HepG2 (cell line): ENCODE measurements around the gene CD300C. TPM values are rescaled to one million over a fixed set of nuclear protein-coding genes. Genes with fewer than 3 reads are reported as not detected.

Experiments used
- ATAC-seq: fragments of 200-7000 bp; cut with Tn5 transposase; 3 replicates; pipeline ENCODE4 v1.9.1; 2020; ENCODE audit warnings: mild to moderate bottlenecking, moderate library complexity
- BruUV-seq: library from RNA; stranded (reverse); fragments of 400-500 nt; replicated peaks from 2 replicates; lab custom pipeline; 2021; lab: Mats Ljungman, UMichigan
- CTCF ChIA-PET: fragments of 300-600 bp; formaldehyde crosslinking; extraction: SDS; loops from one replicate; lab custom pipeline; 2021; ENCODE audit warnings: low total read pairs, inconsistent platforms, low intra/inter-chr PET ratio; lab: Yijun Ruan, JAX
- POLR2A ChIA-PET: fragments of 350-600 bp; sonication (Branson Sonifier 250); formaldehyde crosslinking; loops from one replicate; lab custom pipeline; 2020; ENCODE audit warnings: antibody characterized with exemption, inconsistent platforms; lab: Yijun Ruan, JAX
- DNase-seq: peaks from one replicate; pipeline ENCODE4 v3.0.0-alpha.2; 2015; ENCODE audit warnings: low spot score
- FAIRE-seq: peaks from 3 replicates; lab custom pipeline; 2011; peaks lifted over from hg19 to GRCh38; lab: Jason Lieb, UNC
- H2AFZ ChIP-seq: one replicate; pipeline ENCODE4 v1.6.1; 2011; ENCODE audit warnings: low read length, inconsistent platforms
- H3K27ac ChIP-seq: fragments of 300-600 bp; 3 replicates; pipeline ENCODE4 v1.8.0; 2011; ENCODE audit warnings: mixed run types, mild to moderate bottlenecking, mixed read lengths, low read length, inconsistent platforms; ENCODE audit not compliant: insufficient read depth; ENCODE audit errors: extremely low read length
- H3K27me3 ChIP-seq, 2 experiments: fragments of 200-600 bp in 1 of 2; 2 replicates in 1 of 2; 3 replicates in 1 of 2; pipeline versions ENCODE4 v1.6.0 to v1.8.0; 2011; ENCODE audit warnings: low read length in 2 of 2, mild to moderate bottlenecking in 2 of 2, moderate library complexity in 2 of 2, inconsistent platforms in 1 of 2; ENCODE audit not compliant: insufficient read depth in 2 of 2, control insufficient read depth in 1 of 2
- H3K36me3 ChIP-seq, 2 experiments: fragments of 200-600 bp in 1 of 2; replicated peaks in 1 of 2; 2 replicates in 1 of 2; 3 replicates in 1 of 2; pipeline versions ENCODE4 v1.5.1 to v1.8.0; 2011; ENCODE audit warnings: low read length in 2 of 2, inconsistent platforms in 1 of 2; ENCODE audit not compliant: insufficient read depth in 2 of 2, control insufficient read depth in 1 of 2
- H3K4me1 ChIP-seq: 2 replicates; pipeline ENCODE4 v1.5.1; 2012; ENCODE audit warnings: low read length, inconsistent platforms; ENCODE audit not compliant: insufficient read depth
- H3K4me2 ChIP-seq: 2 replicates; pipeline ENCODE4 v1.6.0; 2011; ENCODE audit warnings: low read depth, low read length, inconsistent platforms
- H3K4me3 ChIP-seq, 3 experiments: fragments of 200-600 bp in 1 of 3; sonication (generic), shearing (Covaris generic) in 1 of 3; replicated peaks in 1 of 3; 2 replicates each; pipeline ENCODE4 v1.5.1; 2011 to 2016; ENCODE audit warnings: low read length in 3 of 3, inconsistent platforms in 2 of 3, low read depth in 2 of 3, mild to moderate bottlenecking in 2 of 3, control low read depth in 1 of 3, mixed read lengths in 1 of 3; ENCODE audit not compliant: insufficient read depth in 1 of 3
- H3K79me2 ChIP-seq: one replicate; pipeline ENCODE4 v1.6.1; 2011; ENCODE audit warnings: low read length, inconsistent platforms; ENCODE audit not compliant: insufficient read depth
- H3K9ac ChIP-seq: 2 replicates; pipeline ENCODE4 v1.6.0; 2011; ENCODE audit warnings: mild to moderate bottlenecking, low read depth, low read length, inconsistent platforms; ENCODE audit not compliant: insufficient read depth
- H3K9me3 ChIP-seq: 2 replicates; pipeline ENCODE4 v1.5.1; 2012; ENCODE audit warnings: mild to moderate bottlenecking, low read length
- H4K20me1 ChIP-seq: 2 replicates; pipeline ENCODE4 v1.6.0; 2011; ENCODE audit warnings: inconsistent platforms, mild to moderate bottlenecking, low read length, moderate library complexity; ENCODE audit not compliant: insufficient read depth
- ARHGAP35 ChIP-seq: sonication (generic); formaldehyde crosslinking; IDR thresholded peaks from 2 replicates; pipeline ENCODE4 v1.9.0; 2022; ENCODE audit warnings: mild to moderate bottlenecking, inconsistent platforms, moderate library complexity, missing genetic modification reagents, borderline replicate concordance
- ETV6 ChIP-seq: sonication (generic); formaldehyde crosslinking; conservative IDR thresholded peaks from 2 replicates; pipeline ENCODE4 v1.4.0; 2020; ENCODE audit warnings: missing genetic modification reagents
- IKZF1 ChIP-seq: fragments of 450-650 bp; IDR thresholded peaks from 2 replicates; pipeline ENCODE4 v1.7.1; 2016
- JUN ChIP-seq: sonication (generic); formaldehyde crosslinking; IDR thresholded peaks from 2 replicates; pipeline ENCODE4 v1.4.0; 2020; ENCODE audit warnings: mild to moderate bottlenecking, missing genetic modification reagents
- JUND ChIP-seq: sonication (generic); formaldehyde crosslinking; IDR thresholded peaks from 2 replicates; pipeline ENCODE4 v1.8.0; 2022; ENCODE audit warnings: mild to moderate bottlenecking, missing genetic modification reagents
- KDM6A ChIP-seq: IDR thresholded peaks from 2 replicates; pipeline ENCODE4 v1.6.1; 2016; ENCODE audit warnings: low read depth
- KLF13 ChIP-seq: sonication (generic); formaldehyde crosslinking; IDR thresholded peaks from 2 replicates; pipeline ENCODE4 v1.4.0; 2020; ENCODE audit warnings: mild to moderate bottlenecking, missing genetic modification reagents
- LBX2 ChIP-seq: sonication (generic); formaldehyde crosslinking; IDR thresholded peaks from 2 replicates; pipeline ENCODE4 v1.5.0; 2020; ENCODE audit warnings: missing genetic modification reagents, mild to moderate bottlenecking, borderline replicate concordance
- LCORL ChIP-seq, 2 experiments: fragments of 450-650 bp in 1 of 2; sonication (generic) in 1 of 2; formaldehyde crosslinking in 1 of 2; IDR thresholded peaks; 2 replicates each; pipeline versions ENCODE4 v1.5.0 to v1.6.1; 2017 to 2020; ENCODE audit warnings: antibody characterized with exemption in 1 of 2, missing genetic modification reagents in 1 of 2
- NFRKB ChIP-seq: fragments of 450-650 bp; IDR thresholded peaks from 2 replicates; pipeline ENCODE4 v1.6.1; 2017
- REL ChIP-seq: sonication (generic); formaldehyde crosslinking; conservative IDR thresholded peaks from 2 replicates; pipeline ENCODE4 v1.8.0; 2022; ENCODE audit warnings: mild to moderate bottlenecking, missing genetic modification reagents, moderate library complexity
- ZBTB20 ChIP-seq: sonication (generic); formaldehyde crosslinking; IDR thresholded peaks from 2 replicates; pipeline ENCODE4 v1.8.1; 2023; ENCODE audit warnings: missing genetic modification reagents, low read depth, mild to moderate bottlenecking, borderline replicate concordance
- ZBTB49 ChIP-seq: sonication (generic); formaldehyde crosslinking; IDR thresholded peaks from 2 replicates; pipeline ENCODE4 v1.4.0; 2020; ENCODE audit warnings: missing genetic modification reagents, borderline replicate concordance
- ZC3H13 ChIP-seq: sonication (generic); formaldehyde crosslinking; IDR thresholded peaks from 2 replicates; pipeline ENCODE4 v1.8.1; 2023; ENCODE audit warnings: mild to moderate bottlenecking, missing genetic modification reagents, moderate library complexity
- ZFP36L1 ChIP-seq: sonication (generic); formaldehyde crosslinking; IDR thresholded peaks from 2 replicates; pipeline ENCODE4 v1.8.0; 2022; ENCODE audit warnings: mild to moderate bottlenecking, missing genetic modification reagents, moderate library complexity
- ZNF251 ChIP-seq: sonication (generic); formaldehyde crosslinking; IDR thresholded peaks from 2 replicates; pipeline ENCODE4 v1.9.0; 2021; ENCODE audit warnings: mild to moderate bottlenecking, missing genetic modification reagents
- ZNF30 ChIP-seq: sonication (generic); formaldehyde crosslinking; IDR thresholded peaks from 2 replicates; pipeline ENCODE4 v1.5.0; 2020; ENCODE audit warnings: mild to moderate bottlenecking, missing genetic modification reagents
- ZNF558 ChIP-seq: sonication (generic); formaldehyde crosslinking; IDR thresholded peaks from 2 replicates; pipeline ENCODE4 v1.9.0; 2022; ENCODE audit warnings: mild to moderate bottlenecking, missing genetic modification reagents, borderline replicate concordance
- WGBS: methylation state at CpG from one replicate; pipeline ENCODE4 v1.1.6; 2017; ENCODE audit warnings: low lambda C conversion rate; 5-methylcytosine and 5-hydroxymethylcytosine counted together
- in situ Hi-C: cut with HindIII; loops from 2 replicates; pipeline ENCODE4 v1.10.0; 2017; ENCODE audit warnings: low pct_unique_long_range_greater_than_20kb; ENCODE audit not compliant: extremely low pct_ligation_motif_present
- intact Hi-C: fragments of 100-400 bp; cut with micrococcal nuclease; formaldehyde crosslinking; loops from one replicate; pipeline ENCODE4 v1.10.0; 2022; ENCODE audit not compliant: unreplicated experiment
- polyA plus RNA-seq, 8 experiments: library from polyadenylated mRNA; depleted of rRNA in 3 of 8; stranded (reverse) in 7 of 8; unstranded in 1 of 8; fragments of >200 nt; fragmentation: Illumina TruSeq in 4 of 8; extraction: Trizol in 4 of 8; gene quantifications; 2 replicates each; pipeline versions ENCODE4 v1.2.1 to v1.2.3, GENCODE V29; 2011 to 2016; ENCODE audit warnings: low read depth in 4 of 8, missing spikeins in 1 of 8, mixed read lengths in 1 of 8; ENCODE audit not compliant: insufficient read depth in 1 of 8
- total RNA-seq, 5 experiments: library from RNA; depleted of rRNA; stranded (reverse); fragments of >200 nt; fragmentation: Illumina TruSeq; extraction: Trizol; gene quantifications; 2 replicates each; pipeline ENCODE4 v1.2.3, GENCODE V29; 2016; ENCODE audit warnings: low read depth in 1 of 5
- TF ChIP-seq, protein P1 (sequence below): sonication (generic); formaldehyde crosslinking; IDR thresholded peaks from 2 replicates; pipeline ENCODE4 v1.4.0; 2020; ENCODE audit warnings: low read depth, mild to moderate bottlenecking, missing genetic modification reagents

The CD300C gene
- total and polyA plus RNA-seq, 2 of the 13 experiments (the other 11 are each of a cell fraction or from before 2014, with no cell fraction given), result not detected

DNA sequence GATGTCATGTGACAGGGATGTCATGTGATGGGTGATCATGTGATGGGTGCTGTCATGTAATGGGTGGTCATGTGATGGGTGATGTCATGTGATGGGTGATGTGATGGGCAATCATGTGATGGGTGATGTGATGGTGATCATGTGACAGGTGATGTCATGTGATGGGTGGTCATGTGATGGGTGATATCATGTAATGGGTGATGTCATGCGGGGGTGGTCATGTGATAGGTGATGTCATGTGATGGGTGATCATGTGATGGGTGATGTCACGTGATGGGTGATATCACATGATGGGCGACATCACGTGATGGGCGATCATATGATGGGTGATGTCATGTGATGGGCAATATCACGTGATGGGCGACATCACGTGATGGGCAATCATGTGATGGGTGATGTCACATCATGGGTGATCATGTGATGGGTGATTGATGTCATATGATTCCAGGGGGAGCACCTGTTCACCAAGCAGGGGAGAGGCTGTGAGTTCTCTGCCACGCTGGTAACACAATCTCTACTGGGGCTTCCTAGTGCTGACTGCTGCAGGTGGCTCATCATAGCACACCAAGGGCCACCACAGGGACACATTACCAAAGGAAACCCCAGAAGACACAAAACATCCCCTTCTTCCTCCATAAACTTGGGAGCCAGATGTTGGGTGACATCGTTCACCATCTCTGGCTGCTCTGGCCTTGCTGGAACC is 31.1 kb downstream of the CD300C start (continued):
- TF ChIP-seq ZBTB49 (CRISPR knock-in tag) (no peak), LCORL (IDR thresholded peaks at IDR 0.05) (peak; percentile 96; the same call in 1 of the 2 replicates), LCORL (CRISPR knock-in tag; IDR thresholded peaks at IDR 0.05) (no peak), KDM6A (CRISPR knock-in tag) (no peak), ZNF251 (CRISPR knock-in tag) (no peak), JUN (CRISPR knock-in tag) (peak; percentile 82; the same call in 1 of the 2 replicates), ETV6 (no peak)

DNA sequence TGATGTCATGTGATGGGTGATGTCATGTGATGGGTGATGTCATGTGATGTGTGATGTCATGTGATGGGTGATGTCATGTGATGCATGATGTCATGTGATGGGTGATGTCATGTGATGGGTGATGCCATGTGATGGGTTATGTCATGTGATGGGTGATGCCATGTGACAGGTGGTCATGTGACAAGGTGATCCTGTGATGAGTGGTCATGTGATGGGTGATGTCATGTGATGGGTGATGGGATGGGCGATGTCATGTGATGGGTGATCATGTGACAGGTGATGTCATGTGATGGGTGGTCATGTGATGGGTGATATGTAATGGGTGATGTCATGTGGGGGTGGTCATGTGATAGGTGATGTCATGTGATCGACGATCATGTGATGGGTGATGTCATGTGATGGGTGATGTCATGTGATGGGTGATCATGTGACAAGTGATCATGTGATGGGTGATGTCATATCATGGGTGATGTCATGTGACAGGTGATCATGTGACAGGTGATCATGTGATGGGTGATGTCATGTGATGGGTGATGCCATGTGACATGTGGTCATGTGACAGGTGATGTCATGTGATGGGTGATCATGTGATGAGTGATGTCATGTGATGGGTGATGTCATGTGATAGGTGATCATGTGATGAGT is 31.8 kb downstream of the CD300C start:
- FAIRE-seq, result peak; percentile 53
- TF ChIP-seq ZNF30 (CRISPR knock-in tag) (no peak), NFRKB (peak; percentile 5; the same call in 1 of the 2 replicates), KLF13 (CRISPR knock-in tag) (no peak), ZBTB20 (CRISPR knock-in tag) (no peak), ZNF558 (CRISPR knock-in tag) (no peak), ZC3H13 (CRISPR knock-in tag) (no peak), LBX2 (CRISPR knock-in tag) (no peak), REL (CRISPR knock-in tag) (no peak), ZFP36L1 (CRISPR knock-in tag) (no peak), JUND (0 out of 2 replicates have a peak, but pooled peaks have one; percentile 14), IKZF1 (peak; percentile 75; the same call in 1 of the 2 replicates), ARHGAP35 (no peak)
- TF ChIP-seq, protein P1, sequence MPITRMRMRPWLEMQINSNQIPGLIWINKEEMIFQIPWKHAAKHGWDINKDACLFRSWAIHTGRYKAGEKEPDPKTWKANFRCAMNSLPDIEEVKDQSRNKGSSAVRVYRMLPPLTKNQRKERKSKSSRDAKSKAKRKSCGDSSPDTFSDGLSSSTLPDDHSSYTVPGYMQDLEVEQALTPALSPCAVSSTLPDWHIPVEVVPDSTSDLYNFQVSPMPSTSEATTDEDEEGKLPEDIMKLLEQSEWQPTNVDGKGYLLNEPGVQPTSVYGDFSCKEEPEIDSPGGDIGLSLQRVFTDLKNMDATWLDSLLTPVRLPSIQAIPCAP (CRISPR knock-in tag), result no peak

More for the DNA sequence above, 31.8 kb downstream of the CD300C start:
- H3K4me3 ChIP-seq, result no peak overlapping the region
- intact Hi-C loops, result no loop called here
- no peak overlapping the region for H2AFZ ChIP-seq
- no peaks in the 10 kb centered on the region for H3K79me2 ChIP-seq
- 49% methylated on average over 3 of the region's 3 CpGs for WGBS
- no peak overlapping the region for H3K4me2 ChIP-seq
- no TSS peak for BruUV-seq
- H4K20me1 ChIP-seq, result no peaks in the 10 kb centered on the region
- no peaks in the 10 kb centered on the region for H3K36me3 ChIP-seq
- no peaks in the 10 kb centered on the region for H3K27me3 ChIP-seq
- peaks cover 19% of the 10 kb centered on the region for H3K9me3 ChIP-seq
- in situ Hi-C loops, result no loop called here
- H3K4me1 ChIP-seq, result no peaks in the 10 kb centered on the region
- ChIA-PET POLR2A (no interaction called here), CTCF (no interaction called here)
- peak; percentile 40 for DNase-seq
- H3K27ac ChIP-seq, result no peak overlapping the region
- H3K9ac ChIP-seq, result no peak overlapping the region
- ATAC-seq, result no peak
